GM13976 (cell line): ENCODE data around the gene EEFSEC.

Experiments used
- DNase-seq: peaks from one replicate; pipeline ENCODE4 v3.0.0; 2012; ENCODE audit warnings: low spot score
- CTCF ChIP-seq: IDR thresholded peaks from 2 replicates; pipeline ENCODE4 v1.5.1; 2012; ENCODE audit warnings: borderline replicate concordance, mild to moderate bottlenecking; ENCODE audit not compliant: insufficient read depth; ENCODE audit errors: extremely low read depth, missing control alignments, control extremely low read depth
- in situ Hi-C: fragments of 300-500 bp; cut with MboI; formaldehyde crosslinking; loops from one replicate; pipeline ENCODE4 v1.12.0; 2022; ENCODE audit warnings: low sequenced_read_pairs, mixed read lengths, inconsistent platforms; ENCODE audit not compliant: unreplicated experiment

EEFSEC gene

GRCh38 chr3:128210711-128211110 lies 57.4 kb downstream of the EEFSEC start:
- DNase-seq = no peak
- no peak for TF ChIP-seq CTCF
- in situ Hi-C loops = no loop called here

DNA sequence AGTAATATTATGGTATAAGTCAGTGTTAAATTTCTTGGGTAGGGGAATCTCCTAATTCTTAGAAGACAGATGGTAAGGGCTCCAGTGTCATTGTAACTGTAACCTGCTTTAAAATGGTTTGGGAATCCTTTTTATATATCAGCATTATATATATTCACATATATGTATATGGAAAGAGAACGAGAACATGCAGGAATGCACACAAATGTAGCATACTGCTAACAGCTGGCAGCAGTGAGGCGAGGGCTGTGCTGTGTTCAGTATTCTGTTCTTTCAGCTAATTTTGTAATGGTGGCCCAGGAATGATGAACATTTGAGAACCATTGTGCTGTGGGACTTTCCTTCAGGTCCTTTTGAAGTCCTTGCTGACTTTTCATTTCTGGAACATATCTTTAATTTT lies 60.8 kb downstream of the EEFSEC start:
- no peak for DNase-seq
- TF ChIP-seq CTCF = no peak
- in situ Hi-C loops = no loop called here

GRCh38 chr3:128215290-128215689 lies 62.0 kb downstream of the EEFSEC start:
- no peak for TF ChIP-seq CTCF
- no peak for DNase-seq
- in situ Hi-C loops = no loop called here

DNA sequence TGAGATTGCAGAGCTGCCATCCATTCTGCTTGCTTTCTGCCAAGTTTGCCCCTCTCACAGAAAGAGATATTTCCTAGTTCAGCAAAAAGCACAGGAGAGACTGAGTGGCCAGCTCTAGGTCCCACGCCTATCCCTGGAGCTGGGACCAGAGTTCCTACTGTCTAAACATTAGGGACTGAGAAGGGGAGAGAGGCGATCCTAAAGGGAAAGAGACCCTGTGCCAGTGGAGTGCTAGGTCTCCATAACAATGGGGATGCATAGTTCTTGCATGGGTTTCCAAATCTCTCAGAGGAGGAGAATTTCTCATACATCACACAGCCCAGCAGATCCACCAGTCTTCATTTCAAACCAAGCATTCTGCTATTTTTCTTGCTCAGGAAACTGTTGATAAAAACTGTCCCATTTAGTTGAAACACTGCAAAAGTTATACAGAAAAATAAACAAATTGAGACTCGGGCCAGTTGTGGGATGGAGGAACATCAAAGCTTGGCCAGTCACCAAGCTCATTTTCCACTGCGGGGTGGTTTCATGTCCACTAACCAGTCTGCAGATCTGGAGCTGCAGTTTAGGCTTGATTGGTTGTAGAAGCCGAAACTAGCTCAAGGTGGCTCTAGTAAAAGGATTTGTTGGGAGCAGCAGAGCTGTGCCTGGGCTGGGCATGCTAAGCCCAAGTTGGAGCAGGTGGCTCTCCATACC lies 62.7 kb downstream of the EEFSEC start:
- in situ Hi-C loops = no loop called here
- no peak for DNase-seq
- no peak for TF ChIP-seq CTCF

DNA sequence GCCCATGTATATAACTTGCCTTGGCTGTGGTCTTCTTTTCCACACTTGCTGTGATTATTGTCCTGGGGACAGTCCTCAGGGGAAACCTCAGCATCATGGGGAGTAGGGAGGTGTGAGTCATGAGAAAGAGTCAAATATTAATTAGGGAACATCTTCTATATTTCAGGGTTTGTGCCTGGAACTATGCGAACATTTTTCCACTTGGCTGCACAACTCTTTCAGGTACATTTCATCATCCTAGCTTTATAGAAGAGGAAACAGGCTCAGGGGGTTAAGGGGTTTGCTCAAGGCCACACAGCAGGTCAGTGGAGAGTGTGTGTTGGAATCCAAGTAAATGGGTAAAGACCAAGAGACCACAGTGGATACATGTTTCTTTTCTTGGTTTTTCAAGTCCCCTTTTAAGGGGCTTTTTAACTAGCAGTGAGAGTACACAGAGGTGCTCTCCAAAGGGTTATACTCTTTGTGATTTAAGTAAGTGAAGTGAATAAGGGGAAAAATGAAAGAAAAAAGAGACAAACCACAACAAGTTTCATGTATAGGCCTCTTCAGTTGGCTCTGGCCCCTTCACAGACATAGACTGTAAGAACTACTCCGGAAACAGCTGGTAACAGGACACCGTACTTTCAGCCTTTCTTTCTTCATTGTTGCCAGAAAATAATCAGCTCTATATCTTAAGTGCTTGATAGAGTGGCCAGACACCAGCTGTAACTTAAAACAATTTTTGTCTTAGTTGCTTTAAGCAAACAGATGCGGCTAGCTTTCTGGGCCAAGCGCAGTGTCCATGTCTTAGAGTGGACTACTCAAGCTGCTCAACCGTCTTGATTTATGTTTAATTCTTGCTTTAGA lies 64.6 kb downstream of the EEFSEC start:
- TF ChIP-seq CTCF = no peak
- peak; percentile 37 for DNase-seq
- in situ Hi-C loops = no loop called here

GRCh38 chr3:128218548-128219257 lies 65.4 kb downstream of the EEFSEC start:
- no peak for DNase-seq
- TF ChIP-seq CTCF = no peak
- in situ Hi-C loops = no loop called here
